ENCODE data around the gene TAF3.

Gene TAF3

GRCh38 chr10:7937315-7937945 is 119.1 kb downstream of the TAF3 start:
- no peak for DNase-seq

GRCh38 chr10:7941576-7941975 is 123.3 kb downstream of the TAF3 start:
- no peak for DNase-seq

- DNase-seq: no peak
These were observed 124.0 kb downstream of the TAF3 start for GRCh38 chr10:7942316-7942715.

GRCh38 chr10:7942859-7943258 is 124.6 kb downstream of the TAF3 start:
- DNase-seq: no peak

- DNase-seq: no peak
These were observed 125.8 kb downstream of the TAF3 start for GRCh38 chr10:7944215-7944480.

- DNase-seq: no peak
These were observed 126.2 kb downstream of the TAF3 start for GRCh38 chr10:7944537-7944936.

GRCh38 chr10:7945034-7945433 is 126.7 kb downstream of the TAF3 start:
- DNase-seq: no peak

GRCh38 chr10:7945469-7946187 is 127.3 kb downstream of the TAF3 start:
- DNase-seq: no peak

GRCh38 chr10:7948371-7949000 is 130.2 kb downstream of the TAF3 start:
- no peak for DNase-seq

GRCh38 chr10:7950981-7951847 is 132.9 kb downstream of the TAF3 start:
- no peak for DNase-seq

GRCh38 chr10:7952266-7952665 is 134.0 kb downstream of the TAF3 start:
- DNase-seq: no peak

- DNase-seq: no peak
These were observed 135.1 kb downstream of the TAF3 start for GRCh38 chr10:7953447-7953846.

- DNase-seq: no peak
These were observed 137.1 kb downstream of the TAF3 start for GRCh38 chr10:7955446-7955845.

- DNase-seq: no peak
These were observed 138.2 kb downstream of the TAF3 start for GRCh38 chr10:7956508-7956907.

GRCh38 chr10:7957591-7957990 is 139.3 kb downstream of the TAF3 start:
- DNase-seq: no peak

GRCh38 chr10:7958442-7958841 is 140.1 kb downstream of the TAF3 start:
- DNase-seq: no peak

GRCh38 chr10:7960108-7960507 is 141.8 kb downstream of the TAF3 start:
- DNase-seq: no peak

- DNase-seq: no peak
These were observed 144.3 kb downstream of the TAF3 start for GRCh38 chr10:7962592-7962991.

GRCh38 chr10:7965457-7965856 is 147.2 kb downstream of the TAF3 start:
- DNase-seq: no peak

- no peak for DNase-seq
These were observed 148.7 kb downstream of the TAF3 start for GRCh38 chr10:7967035-7967434.

GRCh38 chr10:7968510-7969112 is 150.3 kb downstream of the TAF3 start:
- peak; percentile 27 for DNase-seq

- DNase-seq: no peak
These were observed 151.3 kb downstream of the TAF3 start for GRCh38 chr10:7969623-7970022.

- DNase-seq: no peak
These were observed 153.6 kb downstream of the TAF3 start for GRCh38 chr10:7971949-7972348.

All from NCI-H82 (cell line).